HepG2 (cell line): ENCODE results near the gene DLL1.

Experiments
- CHD2 ChIP-seq: IDR thresholded peaks from 2 replicates; pipeline ENCODE4 v1.6.1; 2011; ENCODE audit warnings: low read depth, low read length, improper control_type of control experiment
- EP300 ChIP-seq, 3 experiments: sonication (generic) in 1 of 3; formaldehyde crosslinking in 1 of 3; IDR thresholded peaks; 2 replicates each; pipeline versions ENCODE4 v1.5.1 to v1.6.1; 2011 to 2020; ENCODE audit warnings: low read depth in 2 of 3, low read length in 2 of 3, borderline replicate concordance in 1 of 3, improper control_type of control experiment in 1 of 3, mild to moderate bottlenecking in 1 of 3, missing genetic modification reagents in 1 of 3, moderate library complexity in 1 of 3
- JUN ChIP-seq: sonication (generic); formaldehyde crosslinking; IDR thresholded peaks from 2 replicates; pipeline ENCODE4 v1.4.0; 2020; ENCODE audit warnings: mild to moderate bottlenecking, missing genetic modification reagents
- MEF2D ChIP-seq: sonication (generic); formaldehyde crosslinking; IDR thresholded peaks from 2 replicates; pipeline ENCODE4 v1.5.1; 2020; ENCODE audit warnings: mild to moderate bottlenecking, missing genetic modification reagents
- PATZ1 ChIP-seq: sonication (generic); formaldehyde crosslinking; IDR thresholded peaks from 2 replicates; pipeline ENCODE4 v1.4.0; 2020; ENCODE audit warnings: missing genetic modification reagents
- POLR2AphosphoS2 ChIP-seq: IDR thresholded peaks from 2 replicates; pipeline ENCODE4 v1.6.1; 2011; ENCODE audit warnings: low read depth, low read length, improper control_type of control experiment
- POLR2AphosphoS5 ChIP-seq: IDR thresholded peaks from 2 replicates; pipeline ENCODE4 v1.6.1; 2012; ENCODE audit warnings: low read depth, low read length
- RBM39 ChIP-seq: fragments of 200-400 bp; formaldehyde crosslinking; IDR thresholded peaks from one replicate; pipeline ENCODE4 v1.6.1; 2018; ENCODE audit warnings: antibody characterized with exemption, mild to moderate bottlenecking, low read depth, low read length; ENCODE audit not compliant: poor library complexity, severe bottlenecking
- REST ChIP-seq, 2 experiments: IDR thresholded peaks; 2 replicates each; pipeline ENCODE4 v1.6.1; 2011 to 2012; ENCODE audit warnings: low read length in 2 of 2, borderline replicate concordance in 1 of 2, low read depth in 1 of 2, mild to moderate bottlenecking in 1 of 2, moderate library complexity in 1 of 2
- TBL1XR1 ChIP-seq: fragments of 150-350 bp; IDR thresholded peaks from 2 replicates; pipeline ENCODE4 v1.6.1; 2014; ENCODE audit warnings: borderline replicate concordance, low read length; ENCODE audit not compliant: partially characterized antibody
- THRA ChIP-seq: sonication (generic); formaldehyde crosslinking; IDR thresholded peaks from 2 replicates; pipeline ENCODE4 v1.4.0; 2020; ENCODE audit warnings: missing genetic modification reagents, borderline replicate concordance
- ZNF574 ChIP-seq: sonication (generic); formaldehyde crosslinking; IDR thresholded peaks from 2 replicates; pipeline ENCODE4 v1.4.0; 2020; ENCODE audit warnings: missing genetic modification reagents

GRCh38 chr6:170260686-170261085, 30.2 kb downstream of the DLL1 start:
- TF ChIP-seq REST (IDR thresholded peaks at IDR 0.05; ENCODE audit: borderline replicate concordance in 1 of 2, low read depth in 1 of 2, low read length in 2 of 2) (no peak), ZNF574 (no peak), EP300 (IDR thresholded peaks at IDR 0.05; ENCODE audit: low read depth in 2 of 2, low read length in 2 of 2) (no peak), EP300 (CRISPR knock-in tag; IDR thresholded peaks at IDR 0.05; ENCODE audit: borderline replicate concordance) (no peak), POLR2AphosphoS5 (no peak), RBM39 (no peak), JUN (CRISPR knock-in tag) (no peak), TBL1XR1 (no peak), PATZ1 (CRISPR knock-in tag) (no peak), CHD2 (no peak), POLR2AphosphoS2 (no peak), MEF2D (CRISPR knock-in tag) (no peak), THRA (CRISPR knock-in tag) (no peak)
